GM12892 (cell line): Measurements from ENCODE around the gene CASS4.

ENCODE experiments used
- POLR2A ChIP-seq: IDR thresholded peaks from 2 replicates; pipeline ENCODE4 v1.6.1; 2011; ENCODE audit warnings: low read depth, low read length, control low read depth
- POLR2AphosphoS5 ChIP-seq: IDR thresholded peaks from 2 replicates; pipeline ENCODE4 v1.6.1; 2011; ENCODE audit warnings: low read depth, low read length, control low read depth
- TAF1 ChIP-seq: IDR thresholded peaks from 2 replicates; pipeline ENCODE4 v1.6.1; 2011; ENCODE audit warnings: low read depth, mild to moderate bottlenecking, control low read depth, low read length, borderline replicate concordance

DNA sequence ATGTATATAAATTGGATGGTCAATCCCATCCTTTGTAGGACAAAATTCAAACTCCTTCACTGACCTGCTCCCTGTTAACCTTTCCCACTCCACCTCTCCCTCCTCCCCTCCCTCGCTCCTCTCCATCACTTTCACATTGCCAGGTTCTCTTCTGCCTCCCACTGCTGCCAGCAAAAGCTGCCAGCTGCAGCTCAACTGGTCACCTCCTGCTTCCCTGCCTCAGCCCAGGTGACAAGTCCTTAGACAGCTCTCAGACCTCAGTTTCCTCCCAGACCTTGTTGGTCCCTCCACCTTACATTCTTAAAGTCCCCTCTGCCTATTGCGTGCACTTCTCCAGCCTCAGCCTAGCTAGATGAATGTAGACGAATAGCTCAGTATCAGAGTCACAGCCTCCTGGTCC, 33.1 kb downstream of the CASS4 start:
- no peak for TF ChIP-seq POLR2A
- no peak for TF ChIP-seq TAF1
- no peak for TF ChIP-seq POLR2AphosphoS5
